ENCODE results near the gene TOX2. TPM values are rescaled to one million over a fixed set of nuclear protein-coding genes. Genes with fewer than 3 reads are reported as not detected.

Gene TOX2
- total RNA-seq, 1 donor from 2014 or later = 3.3 TPM

DNA sequence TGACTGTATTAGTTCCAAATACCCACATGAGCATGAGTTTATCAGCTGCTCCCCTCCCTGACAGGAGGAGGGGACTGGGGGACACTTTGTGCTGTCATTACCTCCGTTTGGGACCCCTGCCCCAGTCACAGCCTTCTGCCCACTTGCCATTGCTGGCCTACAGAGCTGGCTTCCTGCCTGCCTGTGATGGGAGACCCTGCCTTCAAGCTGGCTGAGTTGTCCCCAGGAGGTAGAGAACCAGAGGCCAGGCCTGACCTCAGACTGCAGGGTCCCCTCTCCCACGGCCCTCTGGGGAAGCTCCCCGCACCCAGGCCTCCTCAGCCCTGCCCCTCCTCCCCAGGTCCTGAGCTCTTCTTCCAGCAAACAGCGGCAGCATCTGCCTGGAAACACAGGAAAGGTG, 166.8 kb downstream of the TOX2 start:
- no peaks in the 10 kb centered on the region for H3K9me3 Mint-ChIP-seq
- no peak overlapping the region for H3K27ac Mint-ChIP-seq (ENCODE audit: unreplicated experiment)
- H3K4me1 Mint-ChIP-seq = no peaks in the 10 kb centered on the region
- no peaks in the 10 kb centered on the region for H3K36me3 Mint-ChIP-seq (ENCODE audit: low read depth)
- no peaks in the 10 kb centered on the region for H3K27me3 Mint-ChIP-seq (ENCODE audit: low read depth)
- H3K4me3 Mint-ChIP-seq = no peak overlapping the region
- no peak for DNase-seq (ENCODE audit: low read depth, low spot score)
- TF ChIP-seq, protein P1, sequence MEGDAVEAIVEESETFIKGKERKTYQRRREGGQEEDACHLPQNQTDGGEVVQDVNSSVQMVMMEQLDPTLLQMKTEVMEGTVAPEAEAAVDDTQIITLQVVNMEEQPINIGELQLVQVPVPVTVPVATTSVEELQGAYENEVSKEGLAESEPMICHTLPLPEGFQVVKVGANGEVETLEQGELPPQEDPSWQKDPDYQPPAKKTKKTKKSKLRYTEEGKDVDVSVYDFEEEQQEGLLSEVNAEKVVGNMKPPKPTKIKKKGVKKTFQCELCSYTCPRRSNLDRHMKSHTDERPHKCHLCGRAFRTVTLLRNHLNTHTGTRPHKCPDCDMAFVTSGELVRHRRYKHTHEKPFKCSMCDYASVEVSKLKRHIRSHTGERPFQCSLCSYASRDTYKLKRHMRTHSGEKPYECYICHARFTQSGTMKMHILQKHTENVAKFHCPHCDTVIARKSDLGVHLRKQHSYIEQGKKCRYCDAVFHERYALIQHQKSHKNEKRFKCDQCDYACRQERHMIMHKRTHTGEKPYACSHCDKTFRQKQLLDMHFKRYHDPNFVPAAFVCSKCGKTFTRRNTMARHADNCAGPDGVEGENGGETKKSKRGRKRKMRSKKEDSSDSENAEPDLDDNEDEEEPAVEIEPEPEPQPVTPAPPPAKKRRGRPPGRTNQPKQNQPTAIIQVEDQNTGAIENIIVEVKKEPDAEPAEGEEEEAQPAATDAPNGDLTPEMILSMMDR (conservative IDR thresholded peaks at IDR 0.05) = no peak

DNA sequence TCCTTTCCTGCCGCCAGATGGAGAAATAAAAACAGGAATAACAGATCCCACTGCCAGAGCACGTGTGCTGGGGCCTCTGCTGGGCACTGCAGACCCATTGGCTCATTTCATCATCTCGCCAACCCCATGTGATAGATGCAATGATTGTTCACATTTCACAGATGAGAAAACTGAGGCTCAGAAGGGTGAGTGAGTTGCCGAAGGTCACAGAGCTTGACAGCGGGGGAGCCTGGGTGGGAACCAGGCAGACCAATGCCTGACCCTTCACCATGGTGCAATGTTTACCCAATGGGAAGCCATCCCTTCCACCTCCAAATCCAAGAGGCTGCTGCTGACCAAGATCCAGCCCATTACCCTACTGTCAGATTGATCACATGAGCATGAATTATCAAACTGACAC, 167.2 kb downstream of the TOX2 start:
- no peak overlapping the region for H3K27ac Mint-ChIP-seq (ENCODE audit: unreplicated experiment)
- TF ChIP-seq, protein P1 (conservative IDR thresholded peaks at IDR 0.05) = no peak
- H3K36me3 Mint-ChIP-seq (ENCODE audit: low read depth) = no peaks in the 10 kb centered on the region
- no peak for DNase-seq (ENCODE audit: low read depth, low spot score)
- no peaks in the 10 kb centered on the region for H3K27me3 Mint-ChIP-seq (ENCODE audit: low read depth)
- H3K4me3 Mint-ChIP-seq = no peak overlapping the region
- H3K9me3 Mint-ChIP-seq = no peaks in the 10 kb centered on the region
- H3K4me1 Mint-ChIP-seq = no peaks in the 10 kb centered on the region

DNA sequence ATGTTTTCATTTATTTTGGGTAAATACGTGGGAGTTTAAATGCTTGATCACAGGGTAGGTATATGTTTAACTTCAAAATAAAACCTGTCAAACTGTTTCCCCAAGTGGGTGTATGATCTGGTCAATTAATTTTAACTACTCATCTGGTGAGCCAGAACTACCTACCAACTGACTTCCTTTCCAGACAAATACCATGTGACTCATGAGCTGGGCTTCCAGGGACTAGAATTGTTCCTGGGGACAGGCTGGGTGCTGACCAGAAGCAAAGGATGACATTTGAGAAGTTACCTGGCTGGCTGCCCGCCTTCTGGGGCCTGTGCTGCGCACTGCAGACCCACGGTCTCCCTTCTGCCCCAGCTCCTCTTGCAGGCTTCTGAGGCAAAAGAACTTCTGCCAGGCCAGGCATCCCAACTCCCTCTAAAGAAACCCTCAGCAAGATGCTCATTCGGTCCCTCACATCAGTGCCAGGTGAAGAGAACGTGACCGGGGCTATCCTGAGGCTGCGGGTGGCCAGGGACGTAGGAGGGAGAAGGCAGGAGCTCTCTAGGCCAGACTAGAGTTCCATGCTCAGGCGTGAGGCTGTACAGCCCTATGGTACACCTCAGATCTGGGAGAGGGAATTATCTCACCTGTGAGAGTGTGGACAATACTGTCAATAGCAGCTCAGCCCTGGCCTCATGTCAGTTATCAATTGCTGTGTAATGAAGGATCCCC, 168.7 kb downstream of the TOX2 start:
- Mint-ChIP-seq H3K4me3 (no peak overlapping the region), H3K27me3 (ENCODE audit: low read depth) (no peaks in the 10 kb centered on the region), H3K36me3 (ENCODE audit: low read depth) (no peaks in the 10 kb centered on the region), H3K27ac (ENCODE audit: unreplicated experiment) (no peak overlapping the region), H3K9me3 (no peaks in the 10 kb centered on the region), H3K4me1 (no peaks in the 10 kb centered on the region)
- TF ChIP-seq, protein P1 (conservative IDR thresholded peaks at IDR 0.05) = no peak
- no peak for DNase-seq (ENCODE audit: low read depth, low spot score)

DNA sequence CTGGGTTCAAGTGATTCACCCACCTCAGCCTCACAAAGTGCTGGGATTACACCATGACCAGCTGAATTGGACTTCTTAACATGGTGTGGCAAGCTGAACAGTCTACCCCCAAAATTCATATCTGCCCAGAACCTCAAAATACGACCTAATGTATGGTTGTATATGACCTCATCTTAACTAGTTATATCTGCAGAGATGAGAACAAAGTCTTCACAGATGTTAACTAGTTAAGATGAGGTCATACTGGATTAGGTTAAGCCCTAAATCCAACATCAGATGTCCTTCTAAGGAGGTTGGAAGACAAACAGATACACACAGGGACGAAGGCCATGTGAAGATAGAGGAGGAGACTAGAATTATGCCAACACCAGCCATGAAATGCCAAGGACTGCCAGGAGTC, 169.8 kb downstream of the TOX2 start:
- Mint-ChIP-seq H3K27ac (ENCODE audit: unreplicated experiment) (no peak overlapping the region), H3K4me3 (no peak overlapping the region), H3K36me3 (ENCODE audit: low read depth) (no peaks in the 10 kb centered on the region), H3K27me3 (ENCODE audit: low read depth) (no peaks in the 10 kb centered on the region), H3K9me3 (no peaks in the 10 kb centered on the region), H3K4me1 (no peaks in the 10 kb centered on the region)
- DNase-seq (ENCODE audit: low read depth, low spot score) = no peak
- TF ChIP-seq, protein P1 (conservative IDR thresholded peaks at IDR 0.05) = no peak

DNA sequence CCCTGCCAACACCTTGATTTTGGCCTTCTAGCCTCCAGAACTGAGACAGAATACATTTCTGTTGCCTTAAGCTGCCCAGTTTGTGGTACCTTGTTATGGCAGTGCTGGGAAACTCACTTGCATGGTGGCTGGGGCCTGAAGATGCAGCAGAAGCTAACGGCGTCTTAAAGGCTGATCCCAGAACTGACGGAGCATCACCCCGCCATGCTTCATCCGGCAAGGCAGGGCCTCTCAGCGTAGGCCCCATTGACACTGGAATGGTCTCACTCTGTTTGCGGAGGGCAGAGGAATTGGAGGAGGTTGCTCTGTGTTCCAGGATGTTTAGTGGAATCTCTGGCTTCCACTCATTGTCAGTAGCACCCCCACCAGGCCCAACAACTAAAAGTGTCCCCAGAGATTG, 170.2 kb downstream of the TOX2 start:
- no peak overlapping the region for H3K27ac Mint-ChIP-seq (ENCODE audit: unreplicated experiment)
- TF ChIP-seq, protein P1 (conservative IDR thresholded peaks at IDR 0.05) = no peak
- no peak overlapping the region for H3K4me3 Mint-ChIP-seq
- DNase-seq (ENCODE audit: low read depth, low spot score) = no peak
- H3K9me3 Mint-ChIP-seq = no peaks in the 10 kb centered on the region
- H3K4me1 Mint-ChIP-seq = peaks cover 3% of the 10 kb centered on the region
- no peaks in the 10 kb centered on the region for H3K27me3 Mint-ChIP-seq (ENCODE audit: low read depth)
- H3K36me3 Mint-ChIP-seq (ENCODE audit: low read depth) = no peaks in the 10 kb centered on the region

Data from neural crest cell (in vitro differentiated cells).